ENCODE measurements around the gene ASB13.

ASB13 gene

GRCh38 chr10:5591336-5591824, 75.0 kb downstream of the ASB13 start:
- no peak for DNase-seq (ENCODE audit: low read depth in 2 of 2, low spot score in 1 of 2)

GRCh38 chr10:5590816-5591215, 75.6 kb downstream of the ASB13 start:
- no peak for DNase-seq (ENCODE audit: low read depth in 2 of 2, low spot score in 1 of 2)

- DNase-seq (ENCODE audit: low read depth in 2 of 2, low spot score in 1 of 2): no peak
Observed at GRCh38 chr10:5589661-5590511, 76.5 kb downstream of the ASB13 start.

GRCh38 chr10:5589011-5589660, 77.3 kb downstream of the ASB13 start:
- DNase-seq (ENCODE audit: low read depth in 2 of 2, low spot score in 1 of 2): no peak
